Measurements from ENCODE around the gene B3GALT6. TPM values are rescaled to one million over a fixed set of nuclear protein-coding genes. Genes with fewer than 3 reads are reported as not detected.
A peak's percentile ranks its signal among the peaks of the same experiment; 100 is the strongest.

B3GALT6 gene
- total RNA-seq, 4 donors from 2014 or later: 8.5 to 32.8 (median 20.6) TPM

- intact Hi-C loops (cut with DNase I; ENCODE audit: low total_unique reads): no loop called here
- Histone ChIP-seq H3K27me3 (no peaks in the 10 kb centered on the region), H3K4me3 (no peak overlapping the region), H3K9me3 (no peaks in the 10 kb centered on the region), H3K4me1 (peaks cover 0 to 4% of the 10 kb centered on the region in 2 donors), H3K36me3 (peaks cover 0 to 51% of the 10 kb centered on the region in 2 donors), H3K27ac (peak overlapping the region in 3 of 4 donors; percentile 28 to 62 (median 50))
- in situ Hi-C loops (cut with MboI; ENCODE audit: low sequenced_read_pairs in 4 of 4): no loop called here
- DNase-seq (no peak), ATAC-seq (no peak)
- TF ChIP-seq POLR2A (IDR thresholded peaks at IDR 0.05) (no peak), CTCF (IDR thresholded peaks at IDR 0.05 in 4 of 5, conservative IDR thresholded peaks at IDR 0.05 in 1 of 5) (no peak)
These were observed 15.0 kb upstream of the B3GALT6 start for GRCh38 chr1:1216770-1217620.

DNA sequence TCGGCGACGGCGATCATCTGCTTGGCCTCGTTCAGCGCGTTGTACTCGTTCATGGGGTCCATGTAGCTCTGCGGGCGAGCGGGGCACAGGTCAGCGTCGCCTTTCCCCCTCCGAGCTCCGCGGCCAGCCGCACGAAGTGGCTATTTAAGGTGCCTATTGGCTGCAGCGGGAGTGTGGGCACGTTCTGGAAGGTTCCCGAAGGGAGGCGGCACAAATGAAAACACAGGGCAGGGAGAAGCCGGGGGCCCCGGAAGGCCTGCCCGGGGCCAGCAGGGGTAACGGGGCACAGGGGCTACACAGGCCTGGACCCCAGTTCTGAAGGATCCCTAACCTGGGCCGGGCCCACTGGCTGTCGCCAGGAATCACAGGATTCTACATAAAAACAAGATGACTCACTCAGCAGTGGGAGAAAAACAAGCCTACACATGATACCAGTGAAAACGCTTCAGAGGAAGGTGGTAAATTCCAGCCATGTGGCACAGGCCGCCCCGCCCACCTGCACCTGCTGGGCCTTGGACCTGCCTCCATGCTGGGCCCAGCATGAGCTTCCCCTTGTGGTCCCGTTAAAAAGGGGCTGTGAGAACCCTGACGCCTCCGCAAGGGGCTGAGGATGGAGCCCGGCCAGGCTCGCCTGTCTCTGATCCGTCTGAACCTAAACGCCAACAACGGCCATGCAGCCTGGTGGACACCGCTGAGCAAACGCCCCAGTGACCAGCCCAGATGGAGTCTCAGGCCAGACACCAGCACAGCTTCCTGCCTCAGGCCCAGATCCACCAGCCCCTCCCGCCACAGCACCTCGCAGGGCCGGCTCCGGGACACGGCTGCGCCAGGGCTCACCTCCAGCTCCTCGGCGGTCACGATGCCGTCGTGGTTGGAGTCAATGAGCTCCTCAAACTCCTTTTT lies 14.2 kb upstream of the B3GALT6 start:
- ATAC-seq: no peak
- no peak for DNase-seq
- intact Hi-C loops (cut with DNase I; ENCODE audit: low total_unique reads) (no loop called here), in situ Hi-C loops (cut with MboI; ENCODE audit: low sequenced_read_pairs in 4 of 4) (no loop called here)
- H3K9me3 ChIP-seq: no peaks in the 10 kb centered on the region
- H3K27ac ChIP-seq: peak overlapping the region in 2 of 4 donors; percentile 9 to 55
- no peaks in the 10 kb centered on the region for H3K27me3 ChIP-seq
- peaks cover 0 to 4% of the 10 kb centered on the region in 2 donors for H3K4me1 ChIP-seq
- H3K36me3 ChIP-seq: peaks cover 0 to 60% of the 10 kb centered on the region in 2 donors
- no peak overlapping the region for H3K4me3 ChIP-seq
- TF ChIP-seq CTCF (IDR thresholded peaks at IDR 0.05 in 4 of 5, conservative IDR thresholded peaks at IDR 0.05 in 1 of 5): no peak
- no peak for TF ChIP-seq POLR2A (IDR thresholded peaks at IDR 0.05)

GRCh38 chr1:1218524-1219200 lies 13.4 kb upstream of the B3GALT6 start:
- intact Hi-C loops (cut with DNase I; ENCODE audit: low total_unique reads) (no loop called here), in situ Hi-C loops (cut with MboI; ENCODE audit: low sequenced_read_pairs in 4 of 4) (no loop called here)
- TF ChIP-seq POLR2A (IDR thresholded peaks at IDR 0.05): no peak
- Histone ChIP-seq H3K36me3 (peaks cover 0 to 67% of the 10 kb centered on the region in 2 donors), H3K9me3 (no peaks in the 10 kb centered on the region), H3K4me1 (peaks cover 0 to 4% of the 10 kb centered on the region in 2 donors), H3K27me3 (no peaks in the 10 kb centered on the region), H3K27ac (peak overlapping the region in 1 of 4 donors; percentile 55), H3K4me3 (no peak overlapping the region)
- DNase-seq: no peak
- ATAC-seq: no peak

DNA sequence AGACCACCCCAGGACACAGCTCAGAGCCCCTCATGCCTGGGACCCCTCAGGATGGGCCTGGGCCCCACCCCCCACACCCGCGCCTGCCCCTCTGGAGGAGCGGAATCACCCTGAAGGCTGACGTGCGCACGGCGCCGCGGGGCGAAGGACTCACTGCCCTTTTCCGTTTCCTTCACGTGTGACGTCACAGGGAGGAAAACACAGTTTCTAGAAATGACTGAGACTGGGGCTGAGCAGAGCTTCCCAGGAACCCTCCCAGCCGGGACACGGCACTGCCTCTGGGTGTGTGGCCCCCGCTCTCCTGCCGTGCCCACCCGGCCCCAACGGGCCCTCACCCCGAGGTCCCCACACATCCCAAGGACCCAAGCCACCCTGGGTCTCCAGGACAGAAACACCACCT lies 12.7 kb upstream of the B3GALT6 start:
- intact Hi-C loops (cut with DNase I; ENCODE audit: low total_unique reads) (no loop called here), in situ Hi-C loops (cut with MboI; ENCODE audit: low sequenced_read_pairs in 4 of 4) (no loop called here)
- no peaks in the 10 kb centered on the region for H3K27me3 ChIP-seq
- H3K36me3 ChIP-seq: peaks cover 0 to 68% of the 10 kb centered on the region in 2 donors
- H3K9me3 ChIP-seq: no peaks in the 10 kb centered on the region
- H3K27ac ChIP-seq: peak overlapping the region in 1 of 4 donors; percentile 55
- DNase-seq: no peak
- no peak for ATAC-seq
- H3K4me3 ChIP-seq: no peak overlapping the region
- peaks cover 0 to 4% of the 10 kb centered on the region in 2 donors for H3K4me1 ChIP-seq
- TF ChIP-seq CTCF (IDR thresholded peaks at IDR 0.05 in 4 of 5, conservative IDR thresholded peaks at IDR 0.05 in 1 of 5): no peak
